ENCODE measurements around the gene STPG2. TPM values are rescaled to one million over a fixed set of nuclear protein-coding genes. Genes with fewer than 3 reads are reported as not detected.

Gene STPG2
- total and polyA plus RNA-seq, 10 donors, result 0.03 to 2.0 (median 0.67) TPM; not detected in 1

- H3K36me3 ChIP-seq, result no peaks in the 10 kb centered on the region
- no peak overlapping the region for H3K4me3 ChIP-seq
- H3K27me3 ChIP-seq (replicated peaks in 1 of 7), result no peaks in the 10 kb centered on the region
- TF ChIP-seq CTCF (IDR thresholded peaks at IDR 0.05 in 8 of 11, conservative IDR thresholded peaks at IDR 0.05 in 3 of 11), result no peak
- no peak for TF ChIP-seq POLR2AphosphoS5 (IDR thresholded peaks at IDR 0.05)
- TF ChIP-seq POLR2A (IDR thresholded peaks at IDR 0.05), result no peak
- H3K4me1 ChIP-seq, result no peaks in the 10 kb centered on the region
- intact Hi-C loops (cut with DNase I; ENCODE audit: low total_unique reads), result no loop called here
- peaks cover 0 to 11% (median 4%) of the 10 kb centered on the region in 8 donors for H3K9me3 ChIP-seq
- DNase-seq, result no peak
- WGBS, 5 donors, result 87 to 94% (median 89%) methylated on average over 1 of the region's 1 CpG
- H3K27ac ChIP-seq, result no peak overlapping the region
These were observed 330.5 kb downstream of the STPG2 start for GRCh38 chr4:97812768-97813167.

- H3K27me3 ChIP-seq (replicated peaks in 1 of 7), result no peaks in the 10 kb centered on the region
- no peak for TF ChIP-seq POLR2AphosphoS5 (IDR thresholded peaks at IDR 0.05)
- TF ChIP-seq CTCF (IDR thresholded peaks at IDR 0.05 in 8 of 11, conservative IDR thresholded peaks at IDR 0.05 in 3 of 11), result no peak
- no peak for TF ChIP-seq POLR2A (IDR thresholded peaks at IDR 0.05)
- no peak for DNase-seq
- no peaks in the 10 kb centered on the region for H3K4me1 ChIP-seq
- WGBS, 5 donors, result 86 to 93% (median 88%) methylated on average over 3 of the region's 3 CpGs
- H3K27ac ChIP-seq, result no peak overlapping the region
- no peaks in the 10 kb centered on the region for H3K36me3 ChIP-seq
- intact Hi-C loops (cut with DNase I; ENCODE audit: low total_unique reads), result no loop called here
- no peak overlapping the region for H3K4me3 ChIP-seq
- H3K9me3 ChIP-seq, result peaks cover 0 to 18% (median 5%) of the 10 kb centered on the region in 8 donors
These were observed 356.9 kb downstream of the STPG2 start for GRCh38 chr4:97786306-97786920.

- H3K27me3 ChIP-seq (replicated peaks in 1 of 7), result no peaks in the 10 kb centered on the region
- H3K4me1 ChIP-seq, result no peaks in the 10 kb centered on the region
- H3K4me3 ChIP-seq, result no peak overlapping the region
- no peak overlapping the region for H3K27ac ChIP-seq
- 83 to 93% (median 89%) methylated on average over 10 of the region's 10 CpGs for WGBS, 5 donors
- intact Hi-C loops (cut with DNase I; ENCODE audit: low total_unique reads), result no loop called here
- H3K36me3 ChIP-seq, result no peaks in the 10 kb centered on the region
- peaks cover 0 to 16% (median under 1%) of the 10 kb centered on the region in 8 donors for H3K9me3 ChIP-seq
- DNase-seq, result no peak
- TF ChIP-seq POLR2A (IDR thresholded peaks at IDR 0.05) (no peak), POLR2AphosphoS5 (IDR thresholded peaks at IDR 0.05) (no peak), CTCF (IDR thresholded peaks at IDR 0.05 in 8 of 11, conservative IDR thresholded peaks at IDR 0.05 in 3 of 11) (no peak)
These were observed 365.1 kb downstream of the STPG2 start for GRCh38 chr4:97778174-97778573.

GRCh38 chr4:97774347-97774989 lies 368.8 kb downstream of the STPG2 start:
- Histone ChIP-seq H3K27me3 (replicated peaks in 1 of 7) (no peaks in the 10 kb centered on the region), H3K4me1 (no peaks in the 10 kb centered on the region), H3K4me3 (no peak overlapping the region), H3K9me3 (peaks cover 0 to 14% (median 0%) of the 10 kb centered on the region in 8 donors), H3K27ac (no peak overlapping the region), H3K36me3 (no peaks in the 10 kb centered on the region)
- TF ChIP-seq POLR2A (IDR thresholded peaks at IDR 0.05) (no peak), POLR2AphosphoS5 (IDR thresholded peaks at IDR 0.05) (no peak), CTCF (IDR thresholded peaks at IDR 0.05 in 8 of 11, conservative IDR thresholded peaks at IDR 0.05 in 3 of 11) (no peak)
- intact Hi-C loops (cut with DNase I; ENCODE audit: low total_unique reads), result no loop called here
- 85 to 91% (median 89%) methylated on average over 2 of the region's 2 CpGs for WGBS, 5 donors
- DNase-seq, result no peak

All from spleen (tissue), 11 donors.